Measurements from ENCODE around the gene PROSER1.

PROSER1 gene

GRCh38 chr13:39047560-39047959, 9.7 kb upstream of the PROSER1 start:
- Histone ChIP-seq H3K4me3 (ENCODE audit: low read depth, low read length) (no peak overlapping the region), H3K27me3 (replicated peaks) (no peaks in the 10 kb centered on the region), H3K36me3 (replicated peaks) (no peaks in the 10 kb centered on the region), H3K27ac (no peak overlapping the region)
- TF ChIP-seq CTCF (IDR thresholded peaks at IDR 0.05; ENCODE audit: low read depth, low read length, missing control alignments), result peak; percentile 52
- in situ Hi-C loops (cut with HindIII; ENCODE audit: low pct_ligation_motif_present, low sequenced_read_pairs), result no loop called here
- no peak for DNase-seq

GRCh38 chr13:39044536-39044935, 6.6 kb upstream of the PROSER1 start:
- Histone ChIP-seq H3K27me3 (replicated peaks) (no peaks in the 10 kb centered on the region), H3K36me3 (replicated peaks) (no peaks in the 10 kb centered on the region), H3K4me3 (ENCODE audit: low read depth, low read length) (no peak overlapping the region), H3K27ac (no peak overlapping the region)
- DNase-seq, result no peak
- no peak for TF ChIP-seq CTCF (IDR thresholded peaks at IDR 0.05; ENCODE audit: low read depth, low read length, missing control alignments)
- in situ Hi-C loops (cut with HindIII; ENCODE audit: low pct_ligation_motif_present, low sequenced_read_pairs), result no loop called here

GRCh38 chr13:39040206-39040605, 2.3 kb upstream of the PROSER1 start:
- in situ Hi-C loops (cut with HindIII; ENCODE audit: low pct_ligation_motif_present, low sequenced_read_pairs), result no loop called here
- H3K27me3 ChIP-seq (replicated peaks), result no peaks in the 10 kb centered on the region
- no peak for TF ChIP-seq CTCF (IDR thresholded peaks at IDR 0.05; ENCODE audit: low read depth, low read length, missing control alignments)
- H3K36me3 ChIP-seq (replicated peaks), result no peaks in the 10 kb centered on the region
- H3K4me3 ChIP-seq (ENCODE audit: low read depth, low read length), result no peak overlapping the region
- DNase-seq, result no peak
- H3K27ac ChIP-seq, result no peak overlapping the region

GRCh38 chr13:39039041-39039440, 1.2 kb upstream of the PROSER1 start:
- Histone ChIP-seq H3K27ac (no peak overlapping the region), H3K36me3 (replicated peaks) (no peaks in the 10 kb centered on the region), H3K27me3 (replicated peaks) (no peaks in the 10 kb centered on the region), H3K4me3 (ENCODE audit: low read depth, low read length) (peak overlapping the region; percentile 93)
- in situ Hi-C loops (cut with HindIII; ENCODE audit: low pct_ligation_motif_present, low sequenced_read_pairs), result no loop called here
- TF ChIP-seq CTCF (IDR thresholded peaks at IDR 0.05; ENCODE audit: low read depth, low read length, missing control alignments), result no peak
- no peak for DNase-seq

GRCh38 chr13:39038569-39039030, 711 bp upstream of the PROSER1 start:
- Histone ChIP-seq H3K36me3 (replicated peaks) (no peaks in the 10 kb centered on the region), H3K27ac (peak overlapping the region; percentile 86), H3K27me3 (replicated peaks) (no peaks in the 10 kb centered on the region), H3K4me3 (ENCODE audit: low read depth, low read length) (peak overlapping the region; percentile 93)
- no peak for DNase-seq
- in situ Hi-C loops (cut with HindIII; ENCODE audit: low pct_ligation_motif_present, low sequenced_read_pairs), result no loop called here
- TF ChIP-seq CTCF (IDR thresholded peaks at IDR 0.05; ENCODE audit: low read depth, low read length, missing control alignments), result no peak

- H3K27me3 ChIP-seq (replicated peaks), result no peaks in the 10 kb centered on the region
- H3K4me3 ChIP-seq (ENCODE audit: low read depth, low read length), result peak overlapping the region; percentile 93
- TF ChIP-seq CTCF (IDR thresholded peaks at IDR 0.05; ENCODE audit: low read depth, low read length, missing control alignments), result no peak
- no peaks in the 10 kb centered on the region for H3K36me3 ChIP-seq (replicated peaks)
- in situ Hi-C loops (cut with HindIII; ENCODE audit: low pct_ligation_motif_present, low sequenced_read_pairs), result no loop called here
- H3K27ac ChIP-seq, result peak overlapping the region; percentile 86
- DNase-seq, result no peak
These were observed 444 bp downstream of the PROSER1 start for GRCh38 chr13:39037410-39037879.

Measured in brain microvascular endothelial cell (primary cell).